Esophagus squamous epithelium (tissue), 5 donors: ENCODE measurements around the gene ZNF93. TPM values are rescaled to one million over a fixed set of nuclear protein-coding genes. Genes with fewer than 3 reads are reported as not detected.
"Not testable (repeated sequence)": the region's sequence is repeated elsewhere in the genome, so short reads cannot be mapped to it uniquely, and the experiment has no call there.

ENCODE experiments used
- DNase-seq: peaks from one replicate; lab custom pipeline; 2025; lab: John Stamatoyannopoulos, UW
- H3K27ac ChIP-seq, 4 donors: fragments of 200-600 bp; sonication (generic); one replicate each; pipeline ENCODE4 v1.5.1; 2016 to 2019; ENCODE audit warnings: mild to moderate bottlenecking in 1 of 4
- H3K27me3 ChIP-seq, 4 donors: fragments of 200-600 bp; sonication (generic); 1 replicate in 3 of 4; 2 replicates in 1 of 4; pipeline versions ENCODE4 v1.5.1 to v1.6.0; 2017 to 2021; ENCODE audit warnings: antibody characterized with exemption in 1 of 4
- H3K36me3 ChIP-seq, 3 donors: fragments of 200-600 bp; sonication (generic); one replicate each; pipeline ENCODE4 v1.5.1; 2016 to 2019
- H3K4me1 ChIP-seq, 3 donors: fragments of 200-600 bp; sonication (generic); one replicate each; pipeline ENCODE4 v1.5.1; 2017 to 2019
- H3K4me3 ChIP-seq, 4 donors: fragments of 200-600 bp; sonication (generic); 1 replicate in 3 of 4; 2 replicates in 1 of 4; pipeline ENCODE4 v1.5.1; 2016 to 2019; ENCODE audit warnings: mild to moderate bottlenecking in 2 of 4, moderate library complexity in 1 of 4
- H3K9me3 ChIP-seq, 3 donors: fragments of 200-600 bp; sonication (generic); one replicate each; pipeline ENCODE4 v1.5.1; 2016 to 2019
- POLR2A ChIP-seq, 4 donors: fragments of 450-650 bp; IDR thresholded peaks; one replicate each; pipeline ENCODE4 v1.6.1; 2017; ENCODE audit warnings: antibody characterized with exemption in 4 of 4, mild to moderate bottlenecking in 4 of 4, moderate library complexity in 3 of 4
- WGBS, 2 donors: methylation state at CpG; one replicate each; pipeline ENCODE4 v1.1.5; 2018; 5-methylcytosine and 5-hydroxymethylcytosine counted together
- intact Hi-C: fragments of 100-400 bp; cut with DNase I; formaldehyde crosslinking; loops from one replicate; pipeline ENCODE4 v1.15.0; 2022
- total RNA-seq, 4 donors: library from RNA; depleted of rRNA; stranded (reverse); fragments of >200 nt; gene quantifications; one replicate each; pipeline ENCODE4 v1.1.0, GENCODE V29; 2016
- TF ChIP-seq, protein P1 (sequence below), 6 experiments: fragments of 450-650 bp in 4 of 6; fragments of 200-600 bp in 2 of 6; sonication (generic) in 2 of 6; IDR thresholded peaks; one replicate each; pipeline ENCODE4 v1.5.1; 2016 to 2019; ENCODE audit warnings: antibody characterized with exemption in 6 of 6, mild to moderate bottlenecking in 4 of 6, moderate library complexity in 4 of 6
- donor health status: DM: yes; HTN: yes; CAD: no.

ZNF93 gene
- total RNA-seq, 4 donors from 2014 or later = 4.7 to 12.7 (median 7.4) TPM

DNA sequence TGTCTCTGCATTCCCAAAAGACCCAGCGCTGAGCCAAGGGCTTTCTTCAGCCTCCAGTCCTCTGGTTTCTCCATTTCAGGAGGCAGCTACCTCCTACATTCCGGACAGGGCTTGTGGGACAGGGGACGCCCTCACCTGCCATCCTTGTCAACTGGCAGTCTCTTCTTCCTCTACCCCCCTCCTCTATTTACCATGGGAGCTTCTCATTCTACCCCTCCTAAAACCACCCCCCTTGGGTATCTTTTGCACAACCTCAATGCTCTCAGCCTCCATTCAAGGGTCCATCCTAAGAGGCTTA, 43.8 kb downstream of the ZNF93 start:
- Histone ChIP-seq H3K4me1 (no peaks in the 10 kb centered on the region), H3K9me3 (peaks cover 0 to 57% (median 6%) of the 10 kb centered on the region in 3 donors), H3K4me3 (no peak overlapping the region), H3K36me3 (no peaks in the 10 kb centered on the region), H3K27me3 (peaks cover 0 to 14% (median 0%) of the 10 kb centered on the region in 4 donors), H3K27ac (no peak overlapping the region)
- no peak for TF ChIP-seq POLR2A (IDR thresholded peaks at IDR 0.05)
- TF ChIP-seq, protein P1, sequence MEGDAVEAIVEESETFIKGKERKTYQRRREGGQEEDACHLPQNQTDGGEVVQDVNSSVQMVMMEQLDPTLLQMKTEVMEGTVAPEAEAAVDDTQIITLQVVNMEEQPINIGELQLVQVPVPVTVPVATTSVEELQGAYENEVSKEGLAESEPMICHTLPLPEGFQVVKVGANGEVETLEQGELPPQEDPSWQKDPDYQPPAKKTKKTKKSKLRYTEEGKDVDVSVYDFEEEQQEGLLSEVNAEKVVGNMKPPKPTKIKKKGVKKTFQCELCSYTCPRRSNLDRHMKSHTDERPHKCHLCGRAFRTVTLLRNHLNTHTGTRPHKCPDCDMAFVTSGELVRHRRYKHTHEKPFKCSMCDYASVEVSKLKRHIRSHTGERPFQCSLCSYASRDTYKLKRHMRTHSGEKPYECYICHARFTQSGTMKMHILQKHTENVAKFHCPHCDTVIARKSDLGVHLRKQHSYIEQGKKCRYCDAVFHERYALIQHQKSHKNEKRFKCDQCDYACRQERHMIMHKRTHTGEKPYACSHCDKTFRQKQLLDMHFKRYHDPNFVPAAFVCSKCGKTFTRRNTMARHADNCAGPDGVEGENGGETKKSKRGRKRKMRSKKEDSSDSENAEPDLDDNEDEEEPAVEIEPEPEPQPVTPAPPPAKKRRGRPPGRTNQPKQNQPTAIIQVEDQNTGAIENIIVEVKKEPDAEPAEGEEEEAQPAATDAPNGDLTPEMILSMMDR (IDR thresholded peaks at IDR 0.05) = no peak
- intact Hi-C loops = no loop called here
- WGBS, 2 donors = 86 to 87% methylated on average over 3 of the region's 3 CpGs
- DNase-seq = no peak

DNA sequence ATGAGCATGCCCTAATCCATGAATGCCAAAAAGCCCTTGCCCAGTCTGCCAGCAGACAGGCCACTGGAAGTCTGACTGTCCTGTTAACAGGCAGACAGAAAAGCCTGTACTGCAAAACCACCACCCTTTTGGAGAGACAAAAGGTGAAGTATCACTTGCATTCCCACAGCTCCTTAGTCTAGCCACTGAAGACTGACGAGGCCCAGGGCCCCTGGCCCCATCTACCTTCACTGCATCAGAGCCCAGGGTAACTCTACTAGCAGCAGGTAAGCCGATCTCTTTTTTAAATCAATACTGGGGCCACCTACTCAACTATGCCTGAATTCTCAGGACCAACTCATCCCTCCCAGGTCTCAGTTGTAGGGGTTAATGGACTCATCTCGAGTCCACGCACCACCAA, 45.5 kb downstream of the ZNF93 start:
- H3K27me3 ChIP-seq = peaks cover 0 to 14% (median 0%) of the 10 kb centered on the region in 4 donors
- 71 to 75% methylated on average over 4 of the region's 4 CpGs for WGBS, 2 donors
- DNase-seq = no peak
- H3K9me3 ChIP-seq = peaks cover 0 to 44% (median 2%) of the 10 kb centered on the region in 3 donors
- TF ChIP-seq, protein P1 (IDR thresholded peaks at IDR 0.05) = no peak
- no peak for TF ChIP-seq POLR2A (IDR thresholded peaks at IDR 0.05)
- no peaks in the 10 kb centered on the region for H3K4me1 ChIP-seq
- no peaks in the 10 kb centered on the region for H3K36me3 ChIP-seq
- no peak overlapping the region for H3K27ac ChIP-seq
- intact Hi-C loops = no loop called here
- no peak overlapping the region for H3K4me3 ChIP-seq

DNA sequence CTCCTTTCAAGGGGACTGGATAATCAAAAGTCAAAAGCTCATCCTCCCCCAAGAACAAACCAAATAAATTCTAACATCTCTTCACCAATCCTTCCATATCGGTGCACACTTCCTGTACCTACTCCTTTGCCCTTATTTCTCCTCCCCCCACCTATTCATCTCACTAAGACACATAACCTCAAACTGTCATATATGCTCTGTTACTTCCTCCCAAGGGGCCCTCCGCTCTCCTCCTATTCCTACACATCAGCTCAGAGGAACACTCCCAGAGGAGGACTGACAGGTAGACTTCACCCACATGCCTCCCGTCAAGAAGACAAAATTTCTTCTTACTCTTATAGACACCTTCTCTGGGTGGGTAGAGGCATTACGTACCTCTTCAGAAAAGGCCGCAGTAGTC, 48.1 kb downstream of the ZNF93 start:
- WGBS, 2 donors = 82 to 87% methylated on average over 5 of the region's 5 CpGs
- no peak for TF ChIP-seq POLR2A (IDR thresholded peaks at IDR 0.05)
- TF ChIP-seq, protein P1 (IDR thresholded peaks at IDR 0.05) = no peak
- Histone ChIP-seq H3K27ac (no peak overlapping the region), H3K27me3 (peaks cover 0 to 14% (median 0%) of the 10 kb centered on the region in 4 donors), H3K4me3 (no peak overlapping the region), H3K9me3 (peaks cover 0 to 42% (median 0%) of the 10 kb centered on the region in 3 donors), H3K4me1 (no peaks in the 10 kb centered on the region), H3K36me3 (no peaks in the 10 kb centered on the region)
- intact Hi-C loops = no loop called here
- DNase-seq = no peak

DNA sequence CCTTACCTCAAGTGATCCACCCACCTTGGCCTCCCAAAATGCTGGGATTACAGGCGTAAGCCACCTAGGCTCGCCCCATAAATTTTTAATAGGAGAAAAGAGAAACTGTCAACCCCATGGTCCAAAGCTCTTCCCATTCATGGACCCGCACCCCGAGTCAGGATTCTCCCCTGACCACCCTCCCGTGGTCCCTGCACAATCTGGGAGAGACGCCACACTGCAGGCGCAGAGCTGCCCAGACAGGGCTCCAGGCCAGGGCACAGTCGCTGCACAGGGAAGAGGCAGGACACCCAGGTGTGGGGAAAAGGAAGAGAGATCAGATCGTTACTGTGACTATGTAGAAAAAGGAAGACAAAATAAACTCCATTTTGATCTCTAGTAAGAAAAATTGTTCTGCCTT, 54.5 kb downstream of the ZNF93 start:
- no peaks in the 10 kb centered on the region for H3K4me1 ChIP-seq
- no peak for DNase-seq
- H3K27me3 ChIP-seq = no peaks in the 10 kb centered on the region
- 75 to 84% methylated on average over 5 to 7 of the region's 9 CpGs for whole genome bisulfite sequencing, 2 donors
- no peaks in the 10 kb centered on the region for H3K9me3 ChIP-seq
- H3K4me3 ChIP-seq = no peak overlapping the region
- TF ChIP-seq POLR2A (IDR thresholded peaks at IDR 0.05) = no peak
- H3K36me3 ChIP-seq = no peaks in the 10 kb centered on the region
- intact Hi-C loops = no loop called here
- H3K27ac ChIP-seq = no peak overlapping the region

DNA sequence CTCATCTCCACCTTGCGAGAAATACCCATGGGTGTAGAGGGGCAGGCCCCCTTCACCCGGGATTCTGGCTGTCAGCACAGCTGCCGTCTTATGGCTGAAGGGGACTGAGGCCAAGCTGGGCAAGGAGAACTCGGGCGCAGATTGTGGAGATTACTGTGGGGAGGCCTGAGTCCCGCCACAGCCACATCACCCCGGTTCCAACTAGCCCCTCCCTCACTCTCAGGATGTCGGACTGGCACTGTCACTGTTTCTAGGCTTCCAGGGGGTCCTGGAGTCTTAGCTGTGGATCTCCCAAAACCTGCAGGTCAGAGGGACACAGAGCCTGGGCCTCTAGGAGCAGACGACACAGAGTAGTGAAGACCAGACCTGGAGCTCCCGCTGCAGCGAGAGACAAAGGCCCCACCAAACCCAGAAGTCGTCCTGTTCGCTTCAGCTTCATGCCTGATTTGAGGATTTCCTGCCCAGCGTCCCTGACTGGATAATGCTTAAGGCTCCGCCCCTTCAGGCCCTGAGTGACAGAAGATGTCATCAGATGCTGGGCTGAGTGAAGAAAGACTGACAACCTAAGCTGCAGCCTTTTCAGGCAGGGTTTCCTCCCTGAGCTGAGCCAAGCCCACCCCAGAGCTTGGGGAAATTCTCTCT, 55.8 kb downstream of the ZNF93 start:
- 39% methylated on average over 9 to 11 of the region's 15 CpGs for WGBS, 2 donors
- no peaks in the 10 kb centered on the region for H3K27me3 ChIP-seq
- H3K9me3 ChIP-seq = no peaks in the 10 kb centered on the region
- TF ChIP-seq POLR2A (IDR thresholded peaks at IDR 0.05) = no peak
- TF ChIP-seq, protein P1 (IDR thresholded peaks at IDR 0.05) = no peak
- intact Hi-C loops = no loop called here
- H3K27ac ChIP-seq = no peak overlapping the region
- DNase-seq = no peak
- H3K36me3 ChIP-seq = no peaks in the 10 kb centered on the region
- H3K4me1 ChIP-seq = no peaks in the 10 kb centered on the region
- no peak overlapping the region for H3K4me3 ChIP-seq

DNA sequence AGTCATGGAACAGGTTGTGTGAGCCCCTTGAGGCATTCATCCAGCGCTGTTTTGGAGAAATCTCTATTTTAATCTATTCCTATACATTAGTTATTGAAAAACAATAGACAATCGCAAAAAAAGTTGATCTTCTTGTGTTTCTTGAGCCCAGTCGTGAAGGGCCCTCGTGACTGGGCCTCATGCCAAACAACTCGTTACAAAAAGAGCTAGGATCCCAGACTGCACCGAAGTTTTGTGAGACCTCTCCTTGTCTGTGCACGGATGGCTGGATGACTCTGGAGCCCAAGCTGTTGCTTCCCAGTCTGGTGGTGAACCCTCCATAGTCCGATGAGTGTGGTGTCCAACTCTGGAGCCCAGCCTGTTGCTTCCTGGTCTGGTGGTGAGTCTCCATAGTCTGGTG, 57.0 kb downstream of the ZNF93 start:
- H3K4me1 ChIP-seq, H3K27me3 ChIP-seq, H3K36me3 ChIP-seq, H3K9me3 ChIP-seq, DNase-seq, H3K4me3 ChIP-seq, intact Hi-C loops, H3K27ac ChIP-seq: not testable (repeated sequence)
- WGBS, 2 donors = 77 to 82% methylated on average over 8 of the region's 8 CpGs
